H1 (cell line): ENCODE measurements around the gene BCAM. TPM values are rescaled to one million over a fixed set of nuclear protein-coding genes. Genes with fewer than 3 reads are reported as not detected.

ENCODE experiments used
- CTBP2 ChIP-seq: IDR thresholded peaks from 2 replicates; pipeline ENCODE4 v1.7.0; 2011; ENCODE audit warnings: borderline replicate concordance, mild to moderate bottlenecking, moderate library complexity, mixed read lengths, low read length; ENCODE audit not compliant: insufficient read depth, insufficient read length
- GABPA ChIP-seq: IDR thresholded peaks from 2 replicates; pipeline ENCODE4 v1.6.1; 2011; ENCODE audit warnings: mild to moderate bottlenecking, low read length, moderate library complexity, borderline replicate concordance; ENCODE audit not compliant: insufficient read depth
- JUN ChIP-seq: IDR thresholded peaks from 2 replicates; pipeline ENCODE4 v1.6.1; 2011; ENCODE audit warnings: low read depth, mild to moderate bottlenecking, improper control_type of control experiment, low read length
- KDM5A ChIP-seq: fragments of 200-600 bp; IDR thresholded peaks from 2 replicates; pipeline ENCODE4 v1.7.1; 2012; ENCODE audit warnings: mild to moderate bottlenecking, low read length, inconsistent platforms, mixed read lengths
- RAD21 ChIP-seq, 2 experiments: IDR thresholded peaks in 1 of 2; conservative IDR thresholded peaks in 1 of 2; 2 replicates each; pipeline ENCODE4 v1.6.1; 2011; ENCODE audit warnings: low read depth in 2 of 2, low read length in 2 of 2, improper control_type of control experiment in 1 of 2, inconsistent platforms in 1 of 2, mild to moderate bottlenecking in 1 of 2, moderate library complexity in 1 of 2
- RBBP5 ChIP-seq: IDR thresholded peaks from 2 replicates; pipeline ENCODE4 v1.7.1; 2012; ENCODE audit warnings: low read depth, mild to moderate bottlenecking, inconsistent platforms, low read length, moderate library complexity, borderline replicate concordance
- RXRA ChIP-seq: IDR thresholded peaks from 2 replicates; pipeline ENCODE4 v1.6.1; 2011; ENCODE audit warnings: low read depth, mild to moderate bottlenecking, low read length, moderate library complexity; ENCODE audit not compliant: insufficient read depth
- SP1 ChIP-seq: IDR thresholded peaks from 2 replicates; pipeline ENCODE4 v1.6.1; 2011; ENCODE audit warnings: low read depth, low read length
- TAF1 ChIP-seq: IDR thresholded peaks from 2 replicates; pipeline ENCODE4 v1.6.1; 2011; ENCODE audit warnings: mild to moderate bottlenecking, low read depth, low read length
- polyA plus RNA-seq, 7 experiments: library from polyadenylated mRNA; depleted of rRNA in 3 of 7; stranded (reverse) in 5 of 7; unstranded in 2 of 7; fragments of >200 nt in 5 of 7; fragments of 200-250 nt in 2 of 7; gene quantifications; 1 replicate in 5 of 7; 2 replicates in 1 of 7; 4 replicates in 1 of 7; pipeline versions ENCODE4 v1.2.1 to v1.2.3, GENCODE V29; 2011 to 2013; ENCODE audit warnings: missing spikeins in 2 of 7, mixed read lengths in 2 of 7
- total RNA-seq: library from RNA; stranded (reverse); fragmentation: NEBNext Ultra II Directional; extraction: Animal tissue kit (Norgen Biotek cat#: 25700); gene quantifications from 2 replicates; pipeline ENCODE4 v1.2.1, GENCODE V29; 2021
- TF ChIP-seq, protein P1 (sequence below): fragments of 300-600 bp; sonication (generic); IDR thresholded peaks from 2 replicates; pipeline ENCODE4 v1.7.1; 2012; ENCODE audit warnings: low read length, moderate library complexity, mild to moderate bottlenecking, inconsistent platforms; ENCODE audit not compliant: insufficient replicate concordance

The BCAM gene
- total and polyA plus RNA-seq, 2 of the 8 experiments (the other 6 are each of a cell fraction or from before 2014, with no cell fraction given), result 32.5 to 81.4 TPM

DNA sequence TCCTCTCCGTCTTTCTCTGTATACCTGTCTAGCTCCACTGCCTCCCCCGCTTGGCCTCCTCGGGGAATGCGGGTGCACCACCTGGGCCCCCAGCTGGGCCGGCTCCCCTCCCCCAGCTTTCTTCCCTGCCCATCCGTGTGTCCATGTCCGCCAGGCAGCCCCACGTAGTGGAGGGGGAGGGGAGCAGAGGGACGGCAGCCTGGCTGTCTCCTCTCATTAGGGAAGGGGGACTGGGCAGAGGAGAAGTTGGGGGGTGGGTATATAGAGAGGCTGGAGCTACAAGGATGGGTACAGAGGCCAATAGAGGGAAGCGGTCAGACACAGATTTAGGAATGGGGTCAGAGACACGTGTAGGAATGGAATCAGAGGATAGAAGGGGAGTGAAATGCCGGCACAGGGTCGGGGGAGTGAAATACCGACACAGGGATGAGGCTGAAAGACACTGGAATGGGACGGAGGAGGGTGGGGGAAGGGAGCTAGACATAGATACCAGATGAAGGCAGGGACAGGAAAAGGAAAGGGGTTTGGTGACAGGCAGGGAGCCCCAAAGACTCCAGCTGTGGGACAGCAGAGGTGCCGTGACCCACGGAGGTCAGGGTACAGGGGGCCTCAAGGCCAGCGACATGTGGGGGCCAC, 40.0 kb downstream of the BCAM start (continued):
- TF ChIP-seq, protein P1, sequence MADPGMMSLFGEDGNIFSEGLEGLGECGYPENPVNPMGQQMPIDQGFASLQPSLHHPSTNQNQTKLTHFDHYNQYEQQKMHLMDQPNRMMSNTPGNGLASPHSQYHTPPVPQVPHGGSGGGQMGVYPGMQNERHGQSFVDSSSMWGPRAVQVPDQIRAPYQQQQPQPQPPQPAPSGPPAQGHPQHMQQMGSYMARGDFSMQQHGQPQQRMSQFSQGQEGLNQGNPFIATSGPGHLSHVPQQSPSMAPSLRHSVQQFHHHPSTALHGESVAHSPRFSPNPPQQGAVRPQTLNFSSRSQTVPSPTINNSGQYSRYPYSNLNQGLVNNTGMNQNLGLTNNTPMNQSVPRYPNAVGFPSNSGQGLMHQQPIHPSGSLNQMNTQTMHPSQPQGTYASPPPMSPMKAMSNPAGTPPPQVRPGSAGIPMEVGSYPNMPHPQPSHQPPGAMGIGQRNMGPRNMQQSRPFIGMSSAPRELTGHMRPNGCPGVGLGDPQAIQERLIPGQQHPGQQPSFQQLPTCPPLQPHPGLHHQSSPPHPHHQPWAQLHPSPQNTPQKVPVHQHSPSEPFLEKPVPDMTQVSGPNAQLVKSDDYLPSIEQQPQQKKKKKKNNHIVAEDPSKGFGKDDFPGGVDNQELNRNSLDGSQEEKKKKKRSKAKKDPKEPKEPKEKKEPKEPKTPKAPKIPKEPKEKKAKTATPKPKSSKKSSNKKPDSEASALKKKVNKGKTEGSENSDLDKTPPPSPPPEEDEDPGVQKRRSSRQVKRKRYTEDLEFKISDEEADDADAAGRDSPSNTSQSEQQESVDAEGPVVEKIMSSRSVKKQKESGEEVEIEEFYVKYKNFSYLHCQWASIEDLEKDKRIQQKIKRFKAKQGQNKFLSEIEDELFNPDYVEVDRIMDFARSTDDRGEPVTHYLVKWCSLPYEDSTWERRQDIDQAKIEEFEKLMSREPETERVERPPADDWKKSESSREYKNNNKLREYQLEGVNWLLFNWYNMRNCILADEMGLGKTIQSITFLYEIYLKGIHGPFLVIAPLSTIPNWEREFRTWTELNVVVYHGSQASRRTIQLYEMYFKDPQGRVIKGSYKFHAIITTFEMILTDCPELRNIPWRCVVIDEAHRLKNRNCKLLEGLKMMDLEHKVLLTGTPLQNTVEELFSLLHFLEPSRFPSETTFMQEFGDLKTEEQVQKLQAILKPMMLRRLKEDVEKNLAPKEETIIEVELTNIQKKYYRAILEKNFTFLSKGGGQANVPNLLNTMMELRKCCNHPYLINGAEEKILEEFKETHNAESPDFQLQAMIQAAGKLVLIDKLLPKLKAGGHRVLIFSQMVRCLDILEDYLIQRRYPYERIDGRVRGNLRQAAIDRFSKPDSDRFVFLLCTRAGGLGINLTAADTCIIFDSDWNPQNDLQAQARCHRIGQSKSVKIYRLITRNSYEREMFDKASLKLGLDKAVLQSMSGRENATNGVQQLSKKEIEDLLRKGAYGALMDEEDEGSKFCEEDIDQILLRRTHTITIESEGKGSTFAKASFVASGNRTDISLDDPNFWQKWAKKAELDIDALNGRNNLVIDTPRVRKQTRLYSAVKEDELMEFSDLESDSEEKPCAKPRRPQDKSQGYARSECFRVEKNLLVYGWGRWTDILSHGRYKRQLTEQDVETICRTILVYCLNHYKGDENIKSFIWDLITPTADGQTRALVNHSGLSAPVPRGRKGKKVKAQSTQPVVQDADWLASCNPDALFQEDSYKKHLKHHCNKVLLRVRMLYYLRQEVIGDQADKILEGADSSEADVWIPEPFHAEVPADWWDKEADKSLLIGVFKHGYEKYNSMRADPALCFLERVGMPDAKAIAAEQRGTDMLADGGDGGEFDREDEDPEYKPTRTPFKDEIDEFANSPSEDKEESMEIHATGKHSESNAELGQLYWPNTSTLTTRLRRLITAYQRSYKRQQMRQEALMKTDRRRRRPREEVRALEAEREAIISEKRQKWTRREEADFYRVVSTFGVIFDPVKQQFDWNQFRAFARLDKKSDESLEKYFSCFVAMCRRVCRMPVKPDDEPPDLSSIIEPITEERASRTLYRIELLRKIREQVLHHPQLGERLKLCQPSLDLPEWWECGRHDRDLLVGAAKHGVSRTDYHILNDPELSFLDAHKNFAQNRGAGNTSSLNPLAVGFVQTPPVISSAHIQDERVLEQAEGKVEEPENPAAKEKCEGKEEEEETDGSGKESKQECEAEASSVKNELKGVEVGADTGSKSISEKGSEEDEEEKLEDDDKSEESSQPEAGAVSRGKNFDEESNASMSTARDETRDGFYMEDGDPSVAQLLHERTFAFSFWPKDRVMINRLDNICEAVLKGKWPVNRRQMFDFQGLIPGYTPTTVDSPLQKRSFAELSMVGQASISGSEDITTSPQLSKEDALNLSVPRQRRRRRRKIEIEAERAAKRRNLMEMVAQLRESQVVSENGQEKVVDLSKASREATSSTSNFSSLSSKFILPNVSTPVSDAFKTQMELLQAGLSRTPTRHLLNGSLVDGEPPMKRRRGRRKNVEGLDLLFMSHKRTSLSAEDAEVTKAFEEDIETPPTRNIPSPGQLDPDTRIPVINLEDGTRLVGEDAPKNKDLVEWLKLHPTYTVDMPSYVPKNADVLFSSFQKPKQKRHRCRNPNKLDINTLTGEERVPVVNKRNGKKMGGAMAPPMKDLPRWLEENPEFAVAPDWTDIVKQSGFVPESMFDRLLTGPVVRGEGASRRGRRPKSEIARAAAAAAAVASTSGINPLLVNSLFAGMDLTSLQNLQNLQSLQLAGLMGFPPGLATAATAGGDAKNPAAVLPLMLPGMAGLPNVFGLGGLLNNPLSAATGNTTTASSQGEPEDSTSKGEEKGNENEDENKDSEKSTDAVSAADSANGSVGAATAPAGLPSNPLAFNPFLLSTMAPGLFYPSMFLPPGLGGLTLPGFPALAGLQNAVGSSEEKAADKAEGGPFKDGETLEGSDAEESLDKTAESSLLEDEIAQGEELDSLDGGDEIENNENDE, result no peak
- TF ChIP-seq CTBP2, result peak; percentile 87
- no peak for TF ChIP-seq RXRA
- peak; percentile 43; the same call in 1 of the 2 replicates for TF ChIP-seq RBBP5
- TF ChIP-seq KDM5A, result no peak
- no peak for TF ChIP-seq GABPA
- no peak for TF ChIP-seq JUN
- no peak for TF ChIP-seq RAD21 (IDR thresholded peaks at IDR 0.05 in 1 of 2, conservative IDR thresholded peaks at IDR 0.05 in 1 of 2; ENCODE audit: low read depth in 2 of 2, low read length in 2 of 2)
- 0 out of 2 replicates have a peak, but pooled peaks have one; percentile 11 for TF ChIP-seq TAF1
- no peak for TF ChIP-seq SP1
